Mesothelial cell of epicardium (in vitro differentiated cells): Measurements from ENCODE around the gene CLDND2. TPM values are rescaled to one million over a fixed set of nuclear protein-coding genes. Genes with fewer than 3 reads are reported as not detected.

Experiments
- DNase-seq, 2 experiments: peaks; one replicate each; pipeline ENCODE4 v3.0.0; 2021; ENCODE audit warnings: low spot score in 2 of 2; ENCODE audit not compliant: unreplicated experiment in 2 of 2
- H3K27ac Mint-ChIP-seq: 2 replicates; pipeline ENCODE4 v1.8.0; 2021; ENCODE audit warnings: mixed read lengths
- H3K27me3 Mint-ChIP-seq: 2 replicates; pipeline ENCODE4 v1.8.0; 2021; ENCODE audit warnings: low read depth, mixed read lengths
- H3K36me3 Mint-ChIP-seq: 2 replicates; pipeline ENCODE4 v1.8.0; 2021; ENCODE audit warnings: mixed read lengths
- H3K4me1 Mint-ChIP-seq: 2 replicates; pipeline ENCODE4 v1.8.0; 2021; ENCODE audit warnings: mixed read lengths
- H3K4me3 Mint-ChIP-seq: 2 replicates; pipeline ENCODE4 v1.8.0; 2021; ENCODE audit warnings: mild to moderate bottlenecking, moderate library complexity, mixed read lengths
- H3K9me3 Mint-ChIP-seq: 2 replicates; pipeline ENCODE4 v1.8.0; 2021; ENCODE audit warnings: mixed read lengths
- total RNA-seq: library from RNA; stranded (reverse); gene quantifications from 3 replicates; pipeline ENCODE4 v1.2.1, GENCODE V29; 2021
- TF ChIP-seq, protein P1 (sequence below): fragments of 200-600 bp; sonication (generic); IDR thresholded peaks from one replicate; pipeline ENCODE4 v1.5.0; 2021; ENCODE audit warnings: antibody characterized with exemption; ENCODE audit not compliant: unreplicated experiment

Gene CLDND2
- total RNA-seq, 1 donor from 2014 or later = 0.56 TPM

DNA sequence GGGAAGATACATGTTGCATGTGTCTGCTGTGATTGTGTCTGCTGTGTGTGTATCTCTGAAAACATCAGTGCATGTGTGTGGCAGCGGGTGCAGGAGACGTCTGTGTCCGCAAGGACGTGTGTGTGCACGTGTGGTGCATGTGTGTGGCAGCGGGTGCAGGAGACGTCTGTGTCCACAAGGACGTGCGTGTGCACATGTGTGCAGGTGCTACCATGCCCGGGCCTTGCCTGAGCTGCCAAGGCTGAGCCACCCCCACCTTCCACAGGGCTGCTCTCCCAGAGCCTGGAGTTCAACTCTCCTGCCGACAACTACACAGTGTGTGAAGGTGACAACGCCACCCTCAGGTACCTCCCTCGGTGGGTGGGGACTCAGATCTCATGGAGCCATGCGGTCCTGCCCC is 47.0 kb downstream of the CLDND2 start:
- H3K36me3 Mint-ChIP-seq = no peaks in the 10 kb centered on the region
- H3K4me1 Mint-ChIP-seq = peaks cover 14% of the 10 kb centered on the region
- H3K27me3 Mint-ChIP-seq = peaks cover 15% of the 10 kb centered on the region
- H3K27ac Mint-ChIP-seq = no peak overlapping the region
- H3K9me3 Mint-ChIP-seq = no peaks in the 10 kb centered on the region
- TF ChIP-seq, protein P1, sequence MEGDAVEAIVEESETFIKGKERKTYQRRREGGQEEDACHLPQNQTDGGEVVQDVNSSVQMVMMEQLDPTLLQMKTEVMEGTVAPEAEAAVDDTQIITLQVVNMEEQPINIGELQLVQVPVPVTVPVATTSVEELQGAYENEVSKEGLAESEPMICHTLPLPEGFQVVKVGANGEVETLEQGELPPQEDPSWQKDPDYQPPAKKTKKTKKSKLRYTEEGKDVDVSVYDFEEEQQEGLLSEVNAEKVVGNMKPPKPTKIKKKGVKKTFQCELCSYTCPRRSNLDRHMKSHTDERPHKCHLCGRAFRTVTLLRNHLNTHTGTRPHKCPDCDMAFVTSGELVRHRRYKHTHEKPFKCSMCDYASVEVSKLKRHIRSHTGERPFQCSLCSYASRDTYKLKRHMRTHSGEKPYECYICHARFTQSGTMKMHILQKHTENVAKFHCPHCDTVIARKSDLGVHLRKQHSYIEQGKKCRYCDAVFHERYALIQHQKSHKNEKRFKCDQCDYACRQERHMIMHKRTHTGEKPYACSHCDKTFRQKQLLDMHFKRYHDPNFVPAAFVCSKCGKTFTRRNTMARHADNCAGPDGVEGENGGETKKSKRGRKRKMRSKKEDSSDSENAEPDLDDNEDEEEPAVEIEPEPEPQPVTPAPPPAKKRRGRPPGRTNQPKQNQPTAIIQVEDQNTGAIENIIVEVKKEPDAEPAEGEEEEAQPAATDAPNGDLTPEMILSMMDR = no peak
- no peak for DNase-seq
- no peak overlapping the region for H3K4me3 Mint-ChIP-seq

DNA sequence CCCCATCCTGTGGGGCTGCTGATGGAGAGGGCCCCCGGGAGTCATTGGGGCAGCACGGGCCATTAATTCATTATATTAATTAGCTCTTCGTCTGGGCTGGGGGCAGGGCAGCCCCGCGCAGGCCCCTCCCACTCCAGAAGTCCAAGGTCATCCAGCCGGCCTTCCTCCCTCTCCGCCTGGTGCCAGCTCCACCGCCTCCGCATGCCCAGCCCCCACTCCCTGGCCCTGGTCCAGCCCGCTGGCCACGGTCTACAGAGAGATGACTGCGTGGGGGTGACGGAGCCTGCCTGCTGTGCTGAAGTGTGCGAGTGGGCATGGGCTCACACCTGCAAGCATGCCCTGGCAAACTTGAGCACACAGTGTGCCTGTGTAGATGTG is 48.5 kb downstream of the CLDND2 start:
- Mint-ChIP-seq H3K4me1 (peaks cover 14% of the 10 kb centered on the region), H3K9me3 (peaks cover 3% of the 10 kb centered on the region), H3K4me3 (no peak overlapping the region), H3K27ac (no peak overlapping the region), H3K36me3 (no peaks in the 10 kb centered on the region), H3K27me3 (peaks cover 12% of the 10 kb centered on the region)
- TF ChIP-seq, protein P1 = no peak
- DNase-seq = no peak

DNA sequence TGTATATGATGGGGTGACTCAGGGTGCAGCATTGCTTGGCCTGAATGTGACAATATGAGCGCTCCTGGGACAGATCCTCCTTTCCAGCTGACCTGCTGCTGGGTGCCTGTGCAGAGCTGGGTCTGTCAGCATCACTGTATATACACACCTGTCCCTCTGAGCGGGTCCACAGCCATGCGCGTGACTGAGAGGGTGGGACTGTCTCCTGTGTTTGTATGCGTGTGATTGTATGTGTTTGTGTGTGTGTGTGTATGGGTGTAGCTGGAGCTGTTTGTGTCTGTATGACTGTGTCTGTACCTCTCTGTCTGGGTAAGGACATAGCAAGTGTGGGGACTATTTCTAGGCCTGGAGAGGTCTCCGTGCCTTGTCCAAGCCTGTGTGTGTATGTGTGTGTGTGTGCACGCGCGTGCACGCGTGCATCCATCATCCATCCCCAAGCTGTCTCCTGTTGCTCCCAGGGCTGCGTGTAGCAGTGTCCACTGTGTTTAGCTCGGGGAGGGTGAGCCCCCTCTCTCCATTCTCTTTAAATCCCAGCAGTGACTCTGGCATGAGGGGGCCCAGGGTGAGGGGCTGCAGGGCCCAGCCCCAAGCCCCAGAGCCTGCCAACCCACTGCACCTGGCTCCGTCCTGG is 49.0 kb downstream of the CLDND2 start:
- Mint-ChIP-seq H3K27ac (no peak overlapping the region), H3K4me3 (no peak overlapping the region), H3K27me3 (peaks cover 14% of the 10 kb centered on the region), H3K9me3 (peaks cover 8% of the 10 kb centered on the region), H3K36me3 (peaks cover 2% of the 10 kb centered on the region), H3K4me1 (peaks cover 14% of the 10 kb centered on the region)
- TF ChIP-seq, protein P1 = no peak
- no peak for DNase-seq

DNA sequence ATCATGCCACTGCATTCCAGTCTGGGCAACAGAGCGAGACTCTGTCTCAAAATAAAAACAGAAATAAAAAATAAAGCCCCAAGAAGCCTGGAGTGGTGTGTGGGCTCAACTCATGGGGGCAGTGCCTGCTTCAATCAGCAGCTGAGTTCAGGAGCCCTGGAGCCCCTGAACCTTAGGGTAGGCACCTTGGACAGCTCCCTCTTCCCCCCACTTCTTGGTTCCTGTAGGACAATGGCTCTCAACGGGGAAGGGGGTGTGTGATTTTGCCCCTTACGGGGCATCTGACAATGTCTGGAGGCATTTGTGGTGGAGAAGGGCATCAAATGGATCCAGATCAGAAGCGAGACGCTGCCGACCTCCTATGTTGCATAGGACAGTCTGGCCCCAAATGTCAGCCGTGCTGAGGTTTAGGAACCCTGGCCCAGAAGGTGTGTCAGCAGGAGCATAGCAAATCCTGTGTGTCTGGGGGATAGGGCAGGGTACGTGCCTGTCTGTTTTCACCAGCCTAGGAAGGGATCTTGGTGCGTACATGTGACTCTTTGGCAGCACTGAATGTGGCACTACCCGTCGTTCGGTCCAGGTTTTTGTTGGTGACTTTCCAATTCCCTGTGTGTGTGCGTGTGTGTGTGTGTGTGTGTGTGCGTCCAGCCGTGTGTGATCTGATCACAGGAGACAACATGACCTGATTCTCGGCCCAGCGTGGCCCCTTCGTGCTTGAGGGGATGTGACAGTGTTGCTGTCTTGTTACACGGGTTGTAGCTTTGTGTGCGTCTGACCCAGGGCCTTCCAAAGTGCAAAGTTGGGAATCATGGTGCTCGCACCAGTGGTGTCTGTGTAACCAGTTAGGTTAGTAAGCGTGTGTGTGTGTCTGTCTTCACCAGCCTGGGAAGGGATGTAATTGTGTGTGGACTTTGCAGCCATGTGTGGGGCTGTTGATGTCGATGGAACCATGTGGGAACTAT is 49.8 kb downstream of the CLDND2 start:
- H3K4me1 Mint-ChIP-seq = peaks cover 14% of the 10 kb centered on the region
- DNase-seq = no peak
- H3K9me3 Mint-ChIP-seq = peaks cover 11% of the 10 kb centered on the region
- H3K36me3 Mint-ChIP-seq = peaks cover 4% of the 10 kb centered on the region
- H3K27me3 Mint-ChIP-seq = peaks cover 22% of the 10 kb centered on the region
- TF ChIP-seq, protein P1 = no peak
- no peak overlapping the region for H3K4me3 Mint-ChIP-seq
- no peak overlapping the region for H3K27ac Mint-ChIP-seq

DNA sequence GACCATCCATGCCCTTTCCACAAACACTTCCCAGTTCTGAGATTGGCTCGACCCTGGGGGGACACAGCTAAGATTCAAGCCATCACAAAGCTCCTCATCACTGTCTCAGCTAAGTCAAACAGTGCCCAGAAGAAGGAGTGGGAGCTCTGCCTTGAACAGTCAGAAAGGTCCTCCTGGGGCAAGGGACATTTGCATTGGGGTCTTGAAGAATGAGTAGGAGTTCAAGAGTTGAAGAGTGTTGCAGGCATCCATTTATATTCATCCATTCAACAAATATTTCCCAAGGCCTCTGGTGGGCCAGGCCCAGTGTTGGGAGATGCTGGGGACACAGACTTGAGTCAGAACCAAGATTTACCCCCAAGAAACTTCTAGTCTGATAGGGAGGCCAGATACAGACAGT is 50.8 kb downstream of the CLDND2 start:
- H3K9me3 Mint-ChIP-seq = peaks cover 11% of the 10 kb centered on the region
- H3K4me1 Mint-ChIP-seq = peaks cover 17% of the 10 kb centered on the region
- no peak for DNase-seq
- H3K27ac Mint-ChIP-seq = no peak overlapping the region
- no peak overlapping the region for H3K4me3 Mint-ChIP-seq
- TF ChIP-seq, protein P1 = no peak
- H3K36me3 Mint-ChIP-seq = peaks cover 4% of the 10 kb centered on the region
- H3K27me3 Mint-ChIP-seq = peaks cover 27% of the 10 kb centered on the region
